SHP77 (cell line): ENCODE measurements around the gene NETO1.

Experiments
- DNase-seq, 2 experiments: peaks; one replicate each; lab custom pipeline; 2025; lab: John Stamatoyannopoulos, UW

Gene NETO1, protein sequence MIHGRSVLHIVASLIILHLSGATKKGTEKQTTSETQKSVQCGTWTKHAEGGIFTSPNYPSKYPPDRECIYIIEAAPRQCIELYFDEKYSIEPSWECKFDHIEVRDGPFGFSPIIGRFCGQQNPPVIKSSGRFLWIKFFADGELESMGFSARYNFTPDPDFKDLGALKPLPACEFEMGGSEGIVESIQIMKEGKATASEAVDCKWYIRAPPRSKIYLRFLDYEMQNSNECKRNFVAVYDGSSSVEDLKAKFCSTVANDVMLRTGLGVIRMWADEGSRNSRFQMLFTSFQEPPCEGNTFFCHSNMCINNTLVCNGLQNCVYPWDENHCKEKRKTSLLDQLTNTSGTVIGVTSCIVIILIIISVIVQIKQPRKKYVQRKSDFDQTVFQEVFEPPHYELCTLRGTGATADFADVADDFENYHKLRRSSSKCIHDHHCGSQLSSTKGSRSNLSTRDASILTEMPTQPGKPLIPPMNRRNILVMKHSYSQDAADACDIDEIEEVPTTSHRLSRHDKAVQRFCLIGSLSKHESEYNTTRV

DNA sequence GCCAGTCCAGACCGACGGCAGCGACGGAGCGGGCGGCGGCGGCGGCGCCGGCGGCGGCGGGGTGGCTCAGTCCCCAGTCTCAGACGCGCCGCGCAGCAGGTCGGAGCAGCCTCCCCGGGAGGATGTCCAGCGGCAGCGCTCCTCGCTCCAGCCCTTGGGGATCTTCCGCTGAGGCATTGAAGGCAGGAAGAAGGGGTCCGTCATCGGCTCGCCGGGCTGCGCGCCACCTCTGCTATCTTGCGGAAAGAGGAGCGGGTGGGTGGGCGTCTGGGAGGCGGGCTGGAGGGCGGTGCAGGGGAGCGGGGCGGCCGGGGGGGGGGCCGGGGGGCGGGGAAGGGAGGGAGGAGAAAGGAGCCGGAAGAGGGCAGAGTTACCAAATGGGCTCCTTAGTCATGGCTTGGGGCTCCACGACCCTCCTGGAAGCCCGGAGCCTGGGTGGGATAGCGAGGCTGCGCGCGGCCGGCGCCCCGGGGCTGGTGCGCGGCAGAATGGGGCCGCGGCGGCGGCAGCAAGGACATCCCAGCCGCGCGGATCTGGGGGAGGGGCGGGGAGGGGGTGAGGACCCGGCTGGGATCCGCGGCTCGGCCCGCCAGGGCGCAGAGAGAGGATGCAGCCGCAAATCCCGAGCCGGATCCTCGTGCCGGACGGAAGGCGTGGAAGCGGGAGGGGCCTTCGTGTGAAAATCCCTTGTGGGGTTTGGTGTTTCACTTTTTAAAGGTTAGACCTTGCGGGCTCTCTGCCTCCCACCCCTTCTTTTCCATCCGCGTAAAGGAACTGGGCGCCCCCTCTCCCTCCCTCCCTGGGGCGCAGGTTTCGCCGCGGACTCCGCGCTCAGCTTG is at the start of gene NETO1:
Gene NETO1 (minus strand): TSS at position 242 of the 839 bp plus-strand sequence. CDS start 696 bp downstream, outside the sequence.
- no peak for DNase-seq

DNA sequence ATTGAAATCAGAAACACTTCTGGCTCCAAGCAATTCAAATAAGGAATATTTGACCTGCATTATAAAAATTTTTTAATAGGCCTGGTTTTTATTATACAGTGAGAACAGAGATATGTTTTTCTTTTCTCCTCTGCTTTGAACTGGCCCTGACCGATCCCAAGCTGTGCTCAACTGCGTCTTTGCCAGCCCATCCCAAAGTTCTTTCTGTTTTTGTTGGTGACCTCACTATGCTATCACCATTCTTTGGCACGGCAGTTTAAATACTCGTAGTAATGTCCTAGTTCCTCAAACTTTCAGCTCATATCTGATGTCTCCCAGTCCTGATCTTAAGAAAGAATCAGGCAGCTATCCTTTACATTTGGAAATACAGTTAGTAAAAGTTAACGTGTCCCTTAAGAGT is 42.3 kb upstream of the NETO1 start:
- DNase-seq = no peak

DNA sequence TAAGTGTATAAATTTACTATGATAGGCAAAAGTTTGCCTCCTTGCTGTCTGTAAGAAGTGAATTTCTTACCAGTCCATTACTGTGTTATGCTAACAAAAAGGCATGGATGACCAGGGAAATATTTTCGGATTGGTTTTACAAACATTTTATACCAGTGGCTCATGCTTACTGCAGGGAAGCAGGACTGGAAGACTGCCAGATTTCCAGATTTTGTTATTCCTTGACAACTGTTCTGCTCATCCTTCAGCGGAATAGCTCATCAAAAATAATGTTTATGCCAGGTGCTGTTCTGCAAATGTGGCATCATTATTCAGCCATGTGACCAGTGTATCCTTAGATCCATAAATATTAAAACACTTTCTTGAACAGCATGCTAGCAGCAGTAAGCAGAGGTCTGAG is 40.4 kb upstream of the NETO1 start:
- no peak for DNase-seq

DNA sequence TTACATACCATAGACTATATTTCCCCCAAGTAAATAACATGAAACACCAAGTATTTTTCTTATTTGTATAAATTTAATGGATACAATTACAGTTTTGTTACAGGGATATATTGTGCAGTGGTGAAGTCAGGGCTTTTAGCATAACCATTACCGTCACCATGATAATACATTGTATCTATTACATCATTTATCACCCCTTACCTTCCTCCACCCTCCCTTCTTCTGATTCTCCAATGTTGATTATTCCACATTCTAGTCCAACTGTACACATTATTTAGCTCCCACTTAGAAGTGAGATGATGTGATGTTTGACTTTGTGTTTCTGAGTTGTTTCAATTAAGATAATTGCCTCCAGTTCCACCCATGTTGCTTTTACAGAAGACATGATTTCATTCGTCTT is 35.2 kb upstream of the NETO1 start:
- no peak for DNase-seq

DNA sequence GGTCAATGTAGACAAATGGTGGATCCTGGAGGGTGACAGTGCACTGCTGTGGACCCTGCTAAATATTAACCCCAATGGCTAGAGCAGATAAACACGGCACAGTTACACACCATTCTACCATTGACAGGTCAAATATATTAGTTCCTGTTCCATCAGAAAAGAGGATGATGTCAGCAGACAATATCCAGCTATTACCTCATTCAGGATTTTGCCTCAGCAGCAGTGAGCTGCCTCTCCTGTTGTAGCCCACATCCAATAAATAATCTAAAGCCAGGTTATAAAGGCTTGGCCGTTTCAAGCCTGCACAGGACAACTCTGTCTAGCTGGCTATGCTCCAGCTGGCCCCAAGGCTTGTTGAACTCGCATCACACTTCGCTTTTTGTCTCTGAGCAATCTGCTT is 31.6 kb upstream of the NETO1 start:
- DNase-seq = peak in 1 of 2 experiments; percentile 19

DNA sequence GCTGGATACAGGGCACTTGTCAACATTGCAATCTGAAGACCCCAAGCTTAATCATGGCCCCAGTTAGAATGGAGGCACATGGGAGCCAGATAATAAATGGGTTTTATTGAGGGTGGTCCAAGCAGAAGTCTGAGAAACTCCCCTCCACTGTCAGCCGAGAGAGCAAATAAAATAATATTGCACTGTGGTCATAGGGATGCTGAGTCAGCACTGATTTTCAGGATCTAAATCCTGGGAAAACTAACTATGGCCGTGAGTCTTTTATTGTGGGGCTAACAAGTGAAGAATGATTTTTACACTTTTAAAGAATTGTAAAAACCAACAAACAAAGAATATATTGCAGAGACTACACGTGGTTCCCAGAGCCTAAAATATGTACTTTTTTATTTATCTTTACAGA is 31.1 kb upstream of the NETO1 start:
- no peak for DNase-seq

DNA sequence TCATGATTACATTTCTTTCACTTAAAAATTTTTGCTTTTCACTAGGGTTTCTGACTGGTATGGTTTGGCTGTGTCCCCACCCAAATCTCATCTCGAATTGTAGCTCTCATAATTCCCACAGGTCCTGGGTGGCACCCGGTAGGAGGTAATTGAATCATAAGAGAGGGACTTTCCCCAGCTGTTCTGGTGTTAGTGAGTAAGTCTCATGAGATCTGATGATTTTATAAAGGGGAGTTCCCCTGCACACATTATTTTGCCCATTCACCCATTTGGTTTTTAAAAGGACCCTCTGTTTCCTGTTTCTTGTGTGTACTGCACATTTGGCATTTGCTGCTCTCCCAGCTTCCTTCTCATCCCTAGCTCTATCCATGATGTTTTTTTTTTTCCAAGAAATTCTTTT is 27.8 kb upstream of the NETO1 start:
- DNase-seq = no peak

DNA sequence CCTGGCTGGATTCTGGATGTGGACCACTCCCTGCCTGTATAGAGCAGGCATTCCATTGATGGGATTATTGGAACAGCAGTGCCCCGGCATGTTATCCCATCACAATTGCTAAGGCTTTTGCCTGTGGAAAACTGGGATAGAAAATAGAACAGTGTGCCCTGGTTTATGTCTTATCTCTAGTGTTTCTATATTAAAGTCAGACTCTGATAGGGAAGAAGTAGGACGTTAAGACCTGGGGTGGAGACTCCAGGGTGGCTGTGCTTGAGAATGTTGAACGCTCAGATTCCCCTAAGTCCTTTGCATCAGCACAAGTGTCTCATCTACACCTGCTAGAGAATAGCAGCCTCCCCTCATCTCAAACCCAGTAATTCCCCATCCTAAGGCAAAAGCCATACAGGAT is 10.8 kb upstream of the NETO1 start:
- no peak for DNase-seq

DNA sequence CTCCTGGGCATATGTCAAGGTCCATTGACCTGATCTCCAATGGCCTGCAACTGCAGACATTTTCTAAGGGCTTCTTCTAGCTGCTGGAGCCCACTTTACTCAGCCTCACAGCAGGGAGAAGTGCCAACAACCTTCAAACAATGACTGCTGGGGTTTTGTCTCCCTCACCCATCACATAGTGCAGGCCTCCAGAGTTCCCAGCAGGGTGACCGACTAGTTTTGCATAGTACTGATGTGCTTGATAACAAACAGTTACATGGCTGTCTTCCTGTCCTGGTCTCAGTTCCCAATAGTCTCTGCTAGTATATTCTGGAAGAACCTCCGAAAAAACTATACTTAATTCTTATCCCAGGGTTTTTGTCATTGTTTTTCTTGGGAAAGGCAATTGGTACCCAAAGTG is 10.4 kb upstream of the NETO1 start:
- DNase-seq = no peak

DNA sequence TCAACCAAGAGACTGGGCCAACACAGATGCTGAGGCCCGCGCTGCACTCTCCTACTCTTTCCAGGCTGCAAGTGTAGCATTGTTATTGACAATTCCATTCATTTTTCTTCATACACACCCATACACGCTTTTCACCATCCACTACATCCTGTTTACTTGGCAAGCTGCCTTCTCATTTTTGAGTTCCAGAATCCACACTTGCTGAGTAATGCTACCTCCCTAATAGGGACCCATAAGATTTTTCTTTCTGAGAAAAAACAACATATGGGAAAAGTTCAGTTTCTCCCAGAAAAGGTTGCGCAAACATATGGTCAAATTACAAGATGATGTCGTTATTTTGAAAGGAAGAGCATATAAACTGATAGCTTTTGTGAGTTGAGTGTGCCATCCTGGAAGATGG is 3.3 kb upstream of the NETO1 start:
- no peak for DNase-seq

DNA sequence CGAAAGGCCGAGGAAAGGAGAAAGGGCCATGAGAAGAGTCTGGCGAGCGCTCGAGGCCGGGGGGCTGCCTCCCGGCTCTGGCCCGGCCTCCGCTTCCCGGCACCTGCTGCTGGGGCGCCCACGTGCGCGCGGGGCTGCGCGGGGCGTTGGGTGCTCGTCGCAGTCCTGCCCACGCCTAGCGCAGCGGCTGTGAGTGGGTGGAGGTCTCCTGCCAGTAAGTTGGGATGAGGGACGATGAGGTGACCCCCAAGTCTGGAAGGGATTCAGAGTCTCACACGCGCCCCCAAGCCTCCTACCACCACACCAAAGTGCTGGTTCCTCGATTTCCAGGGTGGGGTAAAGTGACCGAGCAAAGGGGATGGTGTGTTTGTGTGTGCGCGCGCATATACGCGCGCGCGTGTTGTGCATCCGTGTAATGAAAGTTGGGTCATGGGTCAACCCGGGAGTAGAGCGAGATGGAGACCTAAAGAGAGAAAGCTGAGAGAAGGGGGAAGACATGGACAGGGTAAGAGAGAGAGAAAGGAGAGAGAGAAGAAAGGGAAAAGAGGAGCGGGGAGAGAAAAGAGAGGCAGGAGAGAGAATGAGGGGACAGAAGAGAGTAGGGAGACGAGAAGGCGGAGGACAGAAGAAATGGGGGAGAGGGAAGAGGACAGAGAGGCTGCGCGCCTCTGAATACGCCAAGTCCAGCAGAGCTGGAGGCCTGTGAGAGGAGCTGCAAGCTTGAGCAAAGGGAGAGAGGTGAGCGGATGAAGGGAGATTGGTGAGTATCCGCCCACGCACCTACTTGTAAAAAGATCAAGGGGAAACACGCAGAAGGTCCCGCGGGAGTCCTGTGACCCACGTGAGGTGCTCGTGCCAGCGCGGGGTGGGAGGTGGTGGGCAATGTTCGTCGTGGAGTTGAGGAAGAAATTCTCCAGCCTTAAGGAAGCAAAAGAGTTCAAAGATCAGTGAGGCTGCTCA is 1.7 kb upstream of the NETO1 start:
- DNase-seq = no peak

DNA sequence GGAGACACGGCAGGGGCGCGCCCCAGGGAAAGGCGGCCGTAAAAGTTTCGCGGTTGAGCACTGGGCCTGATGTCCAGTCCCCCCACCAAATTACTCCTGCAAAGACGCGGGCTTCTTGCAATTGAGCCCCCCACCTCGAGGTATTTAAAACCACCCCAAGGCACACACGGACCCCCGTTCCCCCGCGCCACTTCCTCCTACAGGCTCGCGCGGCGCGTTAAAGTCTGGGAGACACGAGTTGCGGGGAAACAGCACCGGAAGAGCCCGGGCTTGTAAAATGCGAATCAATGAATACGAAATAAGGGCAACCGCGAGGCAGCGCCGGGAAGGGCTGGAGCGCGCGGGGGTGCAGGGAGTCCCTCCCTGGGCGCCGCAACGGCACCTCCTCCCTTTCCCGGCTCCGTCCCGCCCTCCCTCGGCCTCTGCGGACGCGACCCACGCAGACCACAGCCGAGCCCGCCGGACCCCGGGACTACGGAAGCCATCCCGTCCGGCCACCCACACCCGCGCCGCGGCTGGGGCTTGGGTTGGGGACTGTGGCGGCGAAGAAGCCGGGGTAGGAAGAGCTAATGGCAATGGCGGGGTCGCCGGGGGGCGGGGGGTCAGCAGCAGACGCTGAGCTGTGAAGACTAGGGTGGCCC is 918 bp upstream of the NETO1 start:
- DNase-seq = no peak

DNA sequence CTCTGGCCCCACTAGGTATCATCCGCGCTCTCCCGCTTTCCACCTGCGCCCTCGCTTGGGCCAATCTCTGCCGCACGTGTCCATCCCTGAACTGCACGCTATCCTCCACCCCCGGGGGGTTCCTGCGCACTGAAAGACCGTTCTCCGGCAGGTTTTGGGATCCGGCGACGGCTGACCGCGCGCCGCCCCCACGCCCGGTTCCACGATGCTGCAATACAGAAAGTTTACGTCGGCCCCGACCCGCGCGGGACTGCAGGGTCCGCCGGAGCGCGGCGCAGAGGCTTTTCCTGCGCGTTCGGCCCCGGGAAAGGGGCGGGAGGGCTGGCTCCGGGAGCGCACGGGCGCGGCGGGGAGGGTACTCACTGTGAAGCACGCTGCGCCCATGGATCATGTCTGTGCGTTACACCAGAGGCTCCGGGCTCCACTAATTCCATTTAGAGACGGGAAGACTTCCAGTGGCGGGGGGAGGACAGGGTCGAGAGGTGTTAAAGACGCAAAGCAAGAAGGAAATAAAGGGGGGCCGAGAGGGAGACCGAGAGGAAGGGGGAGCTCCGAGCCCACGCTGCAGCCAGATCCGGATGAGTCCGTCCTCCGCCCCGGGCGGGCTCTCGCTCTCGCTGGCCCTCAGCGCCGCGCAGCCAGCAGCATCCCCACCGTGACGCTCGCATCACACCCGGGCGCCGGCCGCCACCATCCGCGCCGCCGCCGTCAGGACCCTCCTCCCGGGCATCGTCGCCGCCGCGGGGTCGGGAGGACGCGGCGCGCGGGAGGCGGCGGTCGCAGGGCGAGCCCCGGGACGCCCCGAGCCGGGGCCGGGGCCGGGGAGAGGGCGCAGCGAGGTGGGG is 664 bp downstream of the NETO1 start:
- no peak for DNase-seq

DNA sequence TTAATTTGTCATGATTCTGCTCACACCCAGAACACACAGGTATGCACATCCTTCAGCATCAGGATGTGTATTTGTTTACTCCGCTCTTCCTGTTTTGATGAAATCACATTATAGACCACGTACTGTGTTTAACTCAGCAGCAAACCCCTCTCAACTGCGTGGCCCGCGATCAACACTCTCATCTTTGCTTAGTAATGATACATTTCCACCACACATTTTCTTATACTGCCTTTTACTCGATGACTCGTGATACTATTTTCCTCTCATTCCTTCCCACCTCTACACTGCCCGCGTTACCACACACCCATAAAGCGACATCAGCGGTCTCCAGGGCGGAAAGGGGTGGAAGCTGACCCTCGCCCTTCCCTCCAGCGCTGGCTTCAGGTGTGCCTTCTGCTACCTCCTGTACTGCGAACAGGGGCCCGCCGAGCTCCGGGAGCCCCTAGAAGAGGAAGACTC is 1.3 kb downstream of the NETO1 start:
- DNase-seq = no peak

DNA sequence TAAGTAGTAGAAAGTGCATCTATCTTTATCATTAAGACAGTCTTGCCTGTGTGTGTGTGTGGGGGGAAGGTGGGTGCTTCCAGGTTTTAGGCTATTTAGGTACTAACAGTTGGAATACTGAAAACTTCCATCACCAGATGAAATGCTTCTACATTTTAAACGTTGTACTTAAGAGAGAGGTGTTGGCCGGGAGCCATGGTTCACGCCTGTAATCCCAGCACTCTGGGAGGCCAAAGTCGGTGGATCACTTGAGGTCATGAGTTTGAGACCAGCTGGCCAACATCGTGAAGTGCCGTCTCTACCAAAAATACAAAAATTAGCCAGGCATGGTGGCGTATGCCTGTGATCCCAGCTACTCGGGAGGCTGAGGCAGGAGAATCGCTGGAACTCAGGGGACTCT is 4.0 kb downstream of the NETO1 start:
- DNase-seq = no peak

DNA sequence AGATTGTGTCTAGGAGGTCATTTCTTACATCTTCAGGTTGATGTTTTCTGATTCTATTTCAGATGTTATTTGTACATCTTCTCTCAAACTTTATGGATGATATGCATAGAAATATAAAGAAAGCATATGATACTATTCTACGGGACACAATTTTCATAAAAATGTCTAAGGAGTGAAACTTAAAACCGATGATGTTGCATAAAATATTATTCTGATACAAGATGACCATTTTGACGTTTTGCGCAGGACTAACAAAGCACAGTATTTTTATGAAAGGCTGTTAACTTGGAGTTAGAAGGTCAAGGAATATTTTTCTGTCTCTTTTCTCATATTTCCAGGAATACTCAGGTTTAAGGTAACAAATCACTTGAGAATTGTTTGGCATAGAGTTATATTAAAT is 8.7 kb downstream of the NETO1 start:
- DNase-seq = no peak

DNA sequence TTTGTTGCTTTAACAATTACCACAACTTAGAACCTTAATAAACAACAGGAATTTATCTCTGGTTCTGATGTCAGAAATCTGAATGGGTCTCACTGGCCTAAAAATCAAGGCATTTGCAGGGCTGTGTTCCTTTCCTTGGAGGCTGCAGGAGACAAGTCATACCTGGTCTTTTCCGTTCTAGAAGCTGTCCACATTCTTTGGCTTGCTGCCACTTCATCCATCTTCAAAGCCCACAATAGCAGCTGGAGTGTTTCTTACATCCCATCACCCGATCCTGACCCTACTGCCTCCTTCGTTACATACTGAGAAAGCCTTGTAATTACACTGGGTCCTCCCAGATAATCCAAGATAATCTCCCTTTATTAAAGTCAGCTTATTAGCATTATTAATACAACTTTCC is 18.1 kb downstream of the NETO1 start:
- no peak for DNase-seq

DNA sequence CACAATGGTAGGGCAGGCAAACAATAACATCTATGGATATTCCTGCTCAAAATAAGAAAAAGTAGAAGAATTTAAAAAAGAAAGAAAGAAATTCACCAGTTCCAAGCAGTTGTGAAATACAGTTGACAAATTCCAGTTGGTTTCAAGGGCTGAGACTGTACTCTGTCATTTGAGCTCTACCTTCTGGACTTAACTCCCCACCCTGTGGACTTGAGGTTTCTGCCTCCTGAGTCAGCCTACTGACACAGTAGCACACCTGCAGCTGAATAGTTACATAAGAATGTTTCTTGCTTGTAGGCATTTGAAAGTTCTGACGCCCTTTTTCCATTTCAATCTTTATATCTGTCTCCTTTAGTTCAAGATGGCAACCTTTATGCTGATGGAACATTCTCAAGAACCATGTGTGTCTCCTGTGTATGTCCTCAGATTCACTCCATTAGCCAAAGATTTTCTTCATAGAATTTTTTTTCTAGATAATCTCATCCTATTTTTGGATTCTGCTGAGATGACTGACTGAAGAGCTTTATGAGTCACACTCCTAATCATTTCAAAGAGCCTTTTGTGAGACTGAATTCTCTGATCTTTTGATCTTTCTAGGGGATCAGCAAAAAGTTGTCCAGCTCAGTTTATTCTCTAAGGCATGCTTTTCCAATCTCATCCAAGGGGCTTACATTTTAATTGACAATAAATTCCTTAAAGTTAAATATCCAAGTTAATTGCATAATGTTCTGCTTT is 19.1 kb downstream of the NETO1 start:
- no peak for DNase-seq

DNA sequence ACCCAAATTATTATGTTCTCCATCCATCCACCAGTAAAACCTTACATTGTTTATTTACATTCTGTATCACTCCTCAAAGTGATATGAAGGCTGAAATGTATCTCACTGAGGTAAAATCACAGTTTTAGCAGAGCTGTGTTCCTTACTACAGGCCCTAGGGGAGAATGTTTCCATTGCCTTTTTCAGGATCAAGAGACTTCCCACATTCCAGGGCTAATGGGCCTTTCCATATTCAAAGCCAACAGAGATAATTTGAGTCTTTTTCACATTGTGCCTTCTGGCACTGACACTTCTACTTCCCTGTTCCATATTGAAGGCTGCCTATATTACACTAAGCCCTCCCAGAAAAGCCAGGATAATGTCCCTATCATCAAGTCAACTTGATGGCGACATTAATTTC is 20.0 kb downstream of the NETO1 start:
- DNase-seq = no peak
